Activated naive CD4-positive, alpha-beta T cell treated with anti-CD3 and anti-CD28 coated beads, Interleukin-2, amount 50 U/mL, for 72 hours (primary cell): ENCODE results near the gene RGS9. TPM values are rescaled to one million over a fixed set of nuclear protein-coding genes. Genes with fewer than 3 reads are reported as not detected.

Experiments
- ATAC-seq, 2 donors: fragments of 150-1000 bp; cut with Tn5 transposase; 2 replicates each; pipeline ENCODE4 v1.10.0; 2021; ENCODE audit warnings: mild to moderate bottlenecking in 2 of 2, moderate library complexity in 2 of 2
- DNase-seq, 2 donors: peaks; one replicate each; pipeline ENCODE4 v3.0.0; 2021 to 2022; ENCODE audit warnings: low spot score in 2 of 2
- H3K27ac Mint-ChIP-seq, 2 donors: one replicate each; pipeline ENCODE4 v1.8.0; 2022; ENCODE audit warnings: mild to moderate bottlenecking in 2 of 2, mixed read lengths in 2 of 2
- H3K36me3 Mint-ChIP-seq, 2 donors: one replicate each; pipeline ENCODE4 v1.8.0; 2022; ENCODE audit warnings: mixed read lengths in 2 of 2
- H3K9me3 Mint-ChIP-seq, 2 donors: one replicate each; pipeline ENCODE4 v1.8.0; 2022; ENCODE audit warnings: mixed read lengths in 2 of 2
- total RNA-seq, 2 donors: library from RNA; stranded (reverse); gene quantifications; one replicate each; pipeline ENCODE4 v1.2.3, GENCODE V29; 2022

The RGS9 gene
- total RNA-seq, 2 donors from 2014 or later = 1.1 to 1.7 TPM

GRCh38 chr17:65236321-65236720 lies 99.2 kb downstream of the RGS9 start:
- ATAC-seq (no peak), DNase-seq (no peak)
- Mint-ChIP-seq H3K36me3 (no peaks in the 10 kb centered on the region), H3K27ac (no peak overlapping the region), H3K9me3 (no peaks in the 10 kb centered on the region)

- peak; percentile 90 to 97 for ATAC-seq
- H3K27ac Mint-ChIP-seq = peak overlapping the region in 1 of 2 donors; percentile 41
- no peaks in the 10 kb centered on the region for H3K36me3 Mint-ChIP-seq
- DNase-seq = peak in 1 of 2 donors; percentile 18
- no peaks in the 10 kb centered on the region for H3K9me3 Mint-ChIP-seq
Observed at GRCh38 chr17:65243838-65244625, 106.9 kb downstream of the RGS9 start.

GRCh38 chr17:65246252-65246651 lies 109.1 kb downstream of the RGS9 start:
- Mint-ChIP-seq H3K9me3 (no peaks in the 10 kb centered on the region), H3K27ac (no peak overlapping the region), H3K36me3 (no peaks in the 10 kb centered on the region)
- DNase-seq (no peak), ATAC-seq (no peak)

- ATAC-seq (no peak), DNase-seq (no peak)
- H3K36me3 Mint-ChIP-seq = no peaks in the 10 kb centered on the region
- H3K9me3 Mint-ChIP-seq = no peaks in the 10 kb centered on the region
- H3K27ac Mint-ChIP-seq = no peak overlapping the region
Observed at GRCh38 chr17:65249774-65250173, 112.6 kb downstream of the RGS9 start.

GRCh38 chr17:65254166-65254565 lies 117.0 kb downstream of the RGS9 start:
- ATAC-seq (no peak), DNase-seq (no peak)
- H3K36me3 Mint-ChIP-seq = peaks cover 6 to 12% of the 10 kb centered on the region in 2 donors
- no peak overlapping the region for H3K27ac Mint-ChIP-seq
- H3K9me3 Mint-ChIP-seq = peaks cover 9 to 11% of the 10 kb centered on the region in 2 donors

GRCh38 chr17:65259281-65259680 lies 122.1 kb downstream of the RGS9 start:
- H3K27ac Mint-ChIP-seq = no peak overlapping the region
- no peak for DNase-seq
- ATAC-seq = no peak
- H3K36me3 Mint-ChIP-seq = peaks cover 6 to 12% of the 10 kb centered on the region in 2 donors
- H3K9me3 Mint-ChIP-seq = peaks cover 9 to 11% of the 10 kb centered on the region in 2 donors

GRCh38 chr17:65259696-65260485 lies 122.7 kb downstream of the RGS9 start:
- H3K36me3 Mint-ChIP-seq = peaks cover 6 to 12% of the 10 kb centered on the region in 2 donors
- peaks cover 9 to 11% of the 10 kb centered on the region in 2 donors for H3K9me3 Mint-ChIP-seq
- ATAC-seq = no peak
- no peak for DNase-seq
- no peak overlapping the region for H3K27ac Mint-ChIP-seq

- no peak for ATAC-seq
- H3K27ac Mint-ChIP-seq = no peak overlapping the region
- H3K9me3 Mint-ChIP-seq = peaks cover 9 to 12% of the 10 kb centered on the region in 2 donors
- peaks cover 6 to 12% of the 10 kb centered on the region in 2 donors for H3K36me3 Mint-ChIP-seq
- no peak for DNase-seq
Observed at GRCh38 chr17:65260626-65261025, 123.5 kb downstream of the RGS9 start.

GRCh38 chr17:65261152-65261551 lies 124.0 kb downstream of the RGS9 start:
- ATAC-seq (no peak), DNase-seq (no peak)
- H3K27ac Mint-ChIP-seq = no peak overlapping the region
- peaks cover 4 to 11% of the 10 kb centered on the region in 2 donors for H3K36me3 Mint-ChIP-seq
- peaks cover 8 to 13% of the 10 kb centered on the region in 2 donors for H3K9me3 Mint-ChIP-seq

GRCh38 chr17:65261682-65262636 lies 124.8 kb downstream of the RGS9 start:
- ATAC-seq (peak; percentile 59 to 74), DNase-seq (no peak)
- no peak overlapping the region for H3K27ac Mint-ChIP-seq
- peaks cover 4 to 14% of the 10 kb centered on the region in 2 donors for H3K9me3 Mint-ChIP-seq
- H3K36me3 Mint-ChIP-seq = peaks cover 4 to 5% of the 10 kb centered on the region in 2 donors

- H3K36me3 Mint-ChIP-seq = peaks cover 0 to 4% of the 10 kb centered on the region in 2 donors
- ATAC-seq (peak; percentile 35 to 56), DNase-seq (no peak)
- H3K27ac Mint-ChIP-seq = no peak overlapping the region
- peaks cover 0 to 11% of the 10 kb centered on the region in 2 donors for H3K9me3 Mint-ChIP-seq
Observed at GRCh38 chr17:65265276-65265675, 128.1 kb downstream of the RGS9 start.

GRCh38 chr17:65268832-65269231 lies 131.7 kb downstream of the RGS9 start:
- Mint-ChIP-seq H3K36me3 (peaks cover 0 to 4% of the 10 kb centered on the region in 2 donors), H3K27ac (no peak overlapping the region), H3K9me3 (peaks cover 0 to 11% of the 10 kb centered on the region in 2 donors)
- DNase-seq = no peak
- ATAC-seq = no peak

GRCh38 chr17:65270499-65271253 lies 133.5 kb downstream of the RGS9 start:
- Mint-ChIP-seq H3K36me3 (peaks cover 0 to 4% of the 10 kb centered on the region in 2 donors), H3K27ac (no peak overlapping the region), H3K9me3 (peaks cover 0 to 9% of the 10 kb centered on the region in 2 donors)
- DNase-seq (no peak), ATAC-seq (no peak)

GRCh38 chr17:65271296-65271695 lies 134.1 kb downstream of the RGS9 start:
- DNase-seq (no peak), ATAC-seq (no peak)
- H3K36me3 Mint-ChIP-seq = peaks cover 0 to 4% of the 10 kb centered on the region in 2 donors
- H3K27ac Mint-ChIP-seq = no peak overlapping the region
- peaks cover 0 to 7% of the 10 kb centered on the region in 2 donors for H3K9me3 Mint-ChIP-seq
